NOMO-1 (cell line): ENCODE results near the gene CIAO1.
A peak's percentile ranks its signal among the peaks of the same experiment; 100 is the strongest.
"Not testable (repeated sequence)": the region's sequence is repeated elsewhere in the genome, so short reads cannot be mapped to it uniquely, and the experiment has no call there.

Experiments used
- DNase-seq, 2 experiments: peaks; one replicate each; lab custom pipeline; 2025; ENCODE audit not compliant: unreplicated experiment in 2 of 2; lab: John Stamatoyannopoulos, UW

CIAO1 gene

DNA sequence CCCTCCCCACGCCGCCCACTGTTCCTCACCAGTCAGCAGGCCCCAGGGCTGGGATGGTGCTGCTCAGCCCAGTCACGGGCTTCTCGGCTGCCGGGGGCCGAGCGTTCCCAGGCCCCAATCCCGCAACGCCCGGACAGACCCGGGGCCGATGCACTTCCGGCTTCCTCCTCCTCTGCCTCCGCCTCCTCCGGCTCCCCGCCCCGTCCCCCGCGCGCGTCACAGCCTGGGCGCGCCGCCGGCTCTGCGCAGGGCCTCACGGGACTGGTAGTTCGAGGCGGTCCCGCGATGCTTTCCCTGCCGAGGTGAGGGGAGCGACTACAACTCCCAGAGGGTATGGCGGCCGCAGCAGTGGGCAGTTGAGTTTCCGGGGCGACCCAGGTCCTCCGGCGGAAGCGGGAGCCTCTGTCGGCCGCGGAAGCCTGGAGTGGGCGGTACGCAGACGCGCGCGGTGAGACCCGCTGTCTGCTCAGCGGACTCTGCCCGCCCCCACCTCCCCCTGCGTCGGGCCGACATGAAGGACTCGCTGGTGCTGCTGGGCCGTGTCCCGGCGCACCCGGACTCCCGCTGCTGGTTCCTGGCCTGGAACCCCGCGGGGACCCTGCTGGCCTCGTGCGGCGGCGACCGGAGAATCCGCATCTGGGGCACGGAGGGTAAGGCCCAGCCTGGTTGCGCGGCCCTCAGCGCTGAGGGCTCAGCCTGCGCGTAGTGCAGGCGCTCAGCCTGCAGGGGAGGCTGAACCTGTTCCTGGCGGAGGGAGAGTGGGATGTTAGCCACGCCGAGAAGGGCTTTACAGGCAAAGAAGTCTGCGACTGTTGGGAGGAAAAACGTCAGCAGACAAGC is at the start of gene CIAO1, which contains the start of gene TMEM127:
TSS of gene CIAO1 (plus strand) at position 386 of the 840 bp plus-strand sequence. CDS start at position 512, 126 bp downstream.
TSS of gene TMEM127 (minus strand) at position 158 of the 840 bp plus-strand sequence. CDS start 616 bp downstream, outside the sequence.
- peak; percentile 98 for DNase-seq

DNA sequence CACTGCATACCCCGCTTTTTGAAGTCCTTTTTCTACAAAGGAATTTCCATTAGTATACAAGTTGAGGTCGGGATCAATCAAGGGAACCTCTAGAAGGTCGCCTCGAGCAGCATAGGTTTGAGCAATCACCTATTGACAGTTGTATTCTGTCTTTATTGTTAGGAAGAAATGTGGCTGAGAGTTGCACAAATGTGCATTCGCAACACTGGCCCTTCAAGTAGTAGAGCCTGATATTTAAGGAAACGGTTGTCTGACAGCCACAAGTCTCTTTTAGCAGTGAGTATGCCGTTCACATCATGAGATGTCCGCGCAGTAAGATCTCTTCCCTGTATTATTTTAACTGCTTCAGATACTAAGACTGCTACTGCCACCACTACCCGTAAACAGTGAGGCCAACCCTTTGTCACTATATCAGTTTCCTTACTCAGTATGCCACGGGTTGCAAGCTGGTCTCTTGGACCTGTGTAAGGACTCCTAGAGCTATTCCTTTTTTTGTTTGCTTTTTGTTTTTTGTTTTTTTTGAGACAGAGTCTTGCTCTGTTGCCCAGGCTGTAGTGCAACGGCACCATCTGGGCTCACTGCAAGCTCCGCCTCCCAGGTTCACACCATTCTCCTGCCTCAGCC is 47.4 kb upstream of the CIAO1 start:
- peak; percentile 25 to 74 for DNase-seq

DNA sequence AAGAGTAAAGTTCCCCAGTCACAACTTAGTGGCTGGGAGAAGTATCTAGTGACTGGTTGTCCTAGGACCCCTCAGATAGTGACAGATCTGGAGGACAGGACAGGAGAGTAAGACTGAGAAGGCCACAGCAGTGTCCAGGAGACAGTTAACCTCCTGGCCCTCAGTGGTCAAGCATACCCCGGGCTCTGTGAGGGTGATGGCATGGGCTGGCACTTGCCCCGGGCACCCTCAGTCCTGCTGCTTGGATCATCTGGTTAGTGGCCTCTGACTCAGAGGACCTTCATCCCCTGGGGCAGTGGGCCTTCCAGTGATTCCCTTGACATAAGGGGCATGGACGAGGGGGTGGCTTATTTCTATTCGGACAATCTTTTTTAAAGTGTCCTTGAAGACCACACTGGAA is 46.1 kb upstream of the CIAO1 start:
- not testable (repeated sequence) for DNase-seq

DNA sequence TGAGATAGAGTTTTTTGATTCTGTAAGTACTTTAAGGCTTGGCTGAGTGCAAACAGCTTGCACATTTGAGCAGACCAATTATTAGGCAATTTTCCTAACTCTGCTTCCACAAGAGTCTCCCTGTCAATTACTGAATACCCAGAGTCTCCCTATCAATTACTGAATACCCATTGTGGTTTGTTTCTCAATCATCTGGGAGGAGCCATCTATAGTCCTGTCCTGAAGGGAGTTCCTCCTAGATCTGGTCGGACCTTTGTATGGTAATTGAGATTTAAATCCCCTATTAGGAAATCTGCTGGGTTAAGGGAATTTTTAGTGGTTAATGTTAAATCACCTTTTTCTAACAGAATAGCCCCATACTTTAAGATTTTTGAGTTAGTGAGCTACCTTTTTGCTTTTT is 44.9 kb upstream of the CIAO1 start:
- peak in 1 of 2 experiments; percentile 64 for DNase-seq

DNA sequence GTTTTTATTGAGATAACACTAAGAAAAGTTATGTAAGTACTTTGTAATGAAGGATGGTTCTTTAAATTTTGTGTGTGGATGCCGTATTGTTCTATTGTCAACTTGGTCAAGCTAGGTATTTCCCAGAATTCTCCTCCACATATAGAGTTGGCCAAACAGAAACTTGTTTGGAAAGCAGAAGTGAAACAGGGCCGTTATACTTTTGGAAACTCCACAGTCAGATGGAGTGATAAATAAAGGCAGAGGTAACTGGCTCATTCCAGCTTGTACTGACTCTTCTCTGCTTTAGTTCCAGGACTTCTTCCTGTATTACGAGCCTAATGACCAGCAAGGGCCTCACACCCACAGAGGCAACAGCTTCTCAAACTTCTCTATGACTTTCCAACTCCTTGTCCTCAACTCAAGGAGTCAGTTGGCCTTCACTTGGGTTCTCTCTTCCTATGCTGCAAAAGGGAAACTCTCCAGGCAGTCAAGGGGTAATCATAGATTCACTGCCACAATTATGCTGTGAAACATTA is 41.0 kb upstream of the CIAO1 start:
- peak; percentile 82 to 96 for DNase-seq

DNA sequence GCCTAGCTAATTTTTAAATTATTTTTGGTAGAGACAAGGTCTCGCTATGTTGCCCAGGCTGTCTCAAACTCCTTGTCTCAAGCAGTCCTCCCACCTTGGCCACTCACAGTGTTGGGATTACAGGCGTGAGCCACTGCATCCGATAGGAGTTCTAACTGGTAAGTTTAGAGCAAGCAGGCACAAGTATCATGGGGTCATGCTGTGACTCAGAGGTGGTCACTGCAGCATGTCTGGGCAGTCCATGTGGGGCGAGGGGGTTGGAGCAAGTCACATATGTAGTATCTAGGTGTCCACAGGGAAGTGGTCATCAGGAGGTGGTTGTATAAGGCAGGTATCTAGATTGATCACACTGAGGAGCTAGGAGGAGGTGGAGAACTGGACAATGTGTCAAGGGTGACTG is 34.7 kb upstream of the CIAO1 start:
- DNase-seq: no peak

DNA sequence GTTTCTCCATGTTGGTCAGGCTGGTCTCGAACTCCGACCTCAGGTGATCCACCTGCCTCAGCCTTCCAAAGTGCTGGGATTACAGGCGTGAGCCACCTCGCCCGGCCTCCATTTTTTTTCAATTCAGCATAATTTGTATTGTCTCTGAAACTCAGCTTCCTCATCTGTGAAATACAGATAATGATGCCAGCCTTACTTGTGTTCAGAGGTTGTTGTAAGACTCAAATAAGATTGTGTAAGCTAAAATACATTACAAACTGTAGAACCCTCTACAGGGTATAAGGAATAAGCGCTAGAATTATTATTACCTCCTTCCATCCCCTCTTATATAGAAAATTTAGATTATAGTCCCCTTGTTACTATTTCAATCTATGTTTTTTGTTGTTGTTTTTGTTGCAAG is 32.6 kb upstream of the CIAO1 start:
- peak; percentile 51 to 70 for DNase-seq

DNA sequence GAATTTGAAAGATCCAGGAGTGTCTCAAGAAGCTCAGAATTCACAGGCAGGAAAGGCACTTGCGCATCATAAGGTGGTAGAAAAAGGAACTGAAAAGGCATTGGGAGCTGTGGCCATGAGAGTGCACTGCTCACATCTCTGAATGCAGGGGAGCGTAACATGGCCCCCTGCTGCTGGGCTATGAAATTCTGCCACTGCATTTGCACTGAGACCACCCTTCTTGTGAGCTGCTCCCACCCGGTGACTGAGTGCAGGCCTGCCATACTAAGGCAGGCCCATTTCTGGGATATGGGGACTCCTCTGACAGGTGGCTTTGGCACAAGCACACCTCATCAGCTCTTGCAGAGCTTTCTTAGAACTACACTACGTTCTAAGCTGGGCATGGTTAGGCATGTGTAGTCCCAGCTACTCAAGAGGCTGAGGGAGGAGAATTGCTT is 32.1 kb upstream of the CIAO1 start:
- DNase-seq: peak; percentile 65 to 77

DNA sequence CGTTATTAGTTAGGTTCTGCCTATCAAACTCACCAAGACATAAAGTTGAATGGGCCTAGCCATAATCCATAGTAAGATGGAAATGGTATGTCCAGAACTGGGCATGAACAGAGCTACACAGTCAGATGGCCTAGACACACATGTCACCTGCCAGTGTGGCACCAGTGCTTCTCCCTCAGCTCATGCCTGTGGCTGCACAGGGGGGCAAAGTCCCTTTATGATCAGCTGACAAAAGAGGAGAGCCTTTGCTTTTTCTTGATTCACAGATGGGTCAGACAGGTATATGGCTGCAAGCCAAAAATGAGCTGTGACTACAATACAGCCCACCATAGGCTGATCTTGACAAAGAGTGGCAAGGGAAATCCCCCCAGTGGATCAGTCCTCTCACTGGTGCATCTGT is 29.1 kb upstream of the CIAO1 start:
- DNase-seq: no peak

DNA sequence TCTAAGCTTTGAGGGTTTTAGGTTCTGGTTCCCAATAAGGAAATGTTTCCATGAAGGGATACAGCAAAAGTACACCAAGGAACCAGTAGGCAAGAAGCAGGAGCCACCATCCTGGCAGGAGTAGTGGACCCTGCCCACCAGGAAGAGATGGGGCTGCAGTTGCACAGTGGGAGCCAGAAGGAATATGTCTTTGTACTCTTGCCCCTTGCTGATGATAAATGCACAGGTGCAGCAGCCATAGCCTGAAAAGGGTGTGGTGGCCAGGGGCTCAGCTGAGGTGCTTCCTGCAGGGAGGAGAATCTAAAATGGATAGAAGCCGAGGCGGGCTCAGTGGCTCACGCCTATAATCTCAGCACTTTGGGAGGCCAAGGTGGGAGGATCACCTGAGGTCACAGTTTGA is 27.8 kb upstream of the CIAO1 start:
- DNase-seq: no peak

DNA sequence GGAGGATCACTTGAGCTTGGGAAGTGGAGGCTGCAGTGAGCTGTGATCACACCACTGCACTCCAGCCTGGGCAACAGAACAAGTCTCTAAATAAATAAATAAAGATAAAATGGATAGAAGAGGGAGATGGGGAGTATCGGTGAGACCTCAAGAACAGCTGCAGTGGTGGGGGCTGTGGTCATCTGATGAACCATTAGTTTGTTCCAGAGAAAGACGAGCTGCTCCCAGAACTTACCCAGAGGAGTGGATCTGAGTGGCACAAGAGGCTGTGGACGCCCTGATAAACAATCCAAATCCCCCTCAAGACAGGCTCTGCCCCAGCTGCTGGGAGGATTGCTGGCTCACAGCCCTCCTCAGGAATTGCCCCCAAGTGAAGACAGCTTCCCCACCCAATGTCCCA is 26.9 kb upstream of the CIAO1 start:
- no peak for DNase-seq

DNA sequence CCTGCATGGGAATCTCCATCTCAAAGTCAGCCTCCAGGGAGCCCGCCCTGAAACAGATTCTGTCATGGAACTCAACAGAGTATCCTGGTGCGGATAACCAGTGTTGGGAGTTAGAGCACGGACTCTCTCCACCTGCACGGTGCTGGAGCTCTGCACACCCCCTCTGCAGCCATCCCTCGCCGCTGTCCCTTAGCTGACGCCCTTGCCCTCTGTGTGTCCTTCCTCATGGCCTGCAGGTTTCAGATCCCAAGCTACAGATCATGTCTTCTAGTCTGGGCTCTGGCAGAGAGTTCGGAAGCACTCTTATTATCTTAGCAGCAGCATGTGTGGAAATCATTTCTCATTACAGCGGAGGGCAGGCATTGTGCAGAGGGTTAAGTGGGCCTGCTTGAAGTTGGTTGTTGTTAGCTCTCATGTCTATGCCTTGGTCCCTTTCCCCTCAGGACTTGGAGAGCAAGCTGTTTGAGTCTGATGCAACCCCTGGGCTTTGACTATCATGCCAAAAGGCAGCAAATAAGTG is 26.2 kb upstream of the CIAO1 start:
- DNase-seq: no peak

DNA sequence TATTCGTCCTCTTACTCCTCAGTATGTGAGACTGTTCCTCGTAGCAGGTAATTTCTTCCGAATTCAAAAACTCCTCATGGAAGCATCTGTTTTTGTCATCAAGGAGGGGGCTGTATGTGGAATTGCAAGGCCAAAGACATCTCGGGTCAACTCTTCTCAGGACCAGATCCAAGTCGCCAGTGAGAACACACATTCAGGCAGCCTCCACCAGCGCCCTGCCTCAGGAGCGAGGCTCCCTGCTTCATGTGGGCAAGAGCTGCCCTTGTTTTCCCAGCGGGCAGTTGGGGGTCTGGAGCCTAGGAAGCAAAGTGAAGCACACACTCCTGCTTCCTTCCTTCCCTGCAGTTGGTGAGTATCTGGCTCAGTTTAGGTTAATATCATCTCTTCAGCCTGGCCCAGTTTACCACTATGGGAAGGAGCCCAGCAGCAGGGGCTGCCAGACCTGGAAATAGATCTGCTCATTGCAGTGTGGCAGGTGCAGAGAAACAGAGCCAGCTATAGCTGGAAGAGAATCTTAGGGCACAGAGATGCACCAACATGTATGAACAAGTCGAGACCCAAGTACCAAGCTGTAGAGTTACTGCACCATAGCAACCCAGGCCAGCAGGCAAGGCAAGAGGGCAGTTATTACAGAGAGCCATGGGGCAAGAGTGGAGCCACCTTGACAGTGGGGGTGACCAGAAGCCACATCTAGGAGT is 25.5 kb upstream of the CIAO1 start:
- no peak for DNase-seq

DNA sequence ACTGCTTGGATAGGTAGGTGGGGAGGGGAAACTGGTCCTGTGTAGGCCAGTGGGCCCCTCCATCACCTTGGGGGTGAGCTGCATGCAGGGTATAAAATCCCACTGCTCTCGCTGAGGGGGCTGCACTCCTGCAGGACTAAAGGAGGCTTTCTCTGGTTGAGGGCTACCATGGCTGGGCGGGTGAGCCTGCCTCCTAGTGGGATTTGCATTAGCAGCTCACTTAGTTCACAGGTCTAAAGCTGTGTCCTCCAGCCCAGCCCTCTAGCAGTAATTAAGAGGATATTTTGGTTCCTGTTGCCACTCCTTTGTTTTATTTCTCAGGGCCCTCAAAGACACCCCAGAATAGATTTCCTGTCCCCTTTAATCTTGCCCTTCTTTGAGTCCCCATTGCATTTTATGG is 24.8 kb upstream of the CIAO1 start:
- peak; percentile 18 to 35 for DNase-seq

DNA sequence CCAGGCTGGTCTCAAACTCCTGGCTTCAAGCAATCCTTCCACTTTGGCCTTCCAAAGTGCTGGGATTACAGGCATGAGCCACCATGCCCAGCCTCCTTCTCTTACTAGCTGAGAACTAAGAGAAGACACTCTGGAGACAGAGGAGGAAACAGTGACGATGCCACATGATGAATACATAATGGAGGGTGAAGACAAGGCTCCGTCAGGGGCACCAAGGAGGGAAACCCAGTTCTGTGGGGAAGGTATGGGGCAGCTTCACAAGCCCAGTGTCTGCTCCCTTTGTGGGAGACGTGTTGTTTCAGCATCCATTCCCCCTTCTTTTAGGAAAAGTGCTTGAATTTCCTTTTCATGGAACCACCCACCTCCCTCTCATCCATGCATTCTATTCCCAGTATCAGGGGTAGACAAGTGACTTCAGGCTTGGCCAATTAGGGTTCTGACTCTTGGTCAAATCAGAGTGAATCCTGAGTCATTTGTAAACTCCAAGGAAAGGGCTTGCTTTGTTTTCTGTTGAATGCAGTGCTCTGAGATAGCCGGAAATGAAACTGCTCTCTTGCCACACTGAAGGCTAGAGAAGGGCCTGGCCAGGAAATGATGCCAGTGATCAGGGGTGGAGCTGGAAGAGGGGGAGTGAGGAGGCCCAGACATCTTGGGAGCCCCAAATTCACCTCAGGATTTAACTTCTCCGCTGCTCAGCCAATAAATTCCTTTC is 24.0 kb upstream of the CIAO1 start:
- peak; percentile 88 to 94 for DNase-seq

DNA sequence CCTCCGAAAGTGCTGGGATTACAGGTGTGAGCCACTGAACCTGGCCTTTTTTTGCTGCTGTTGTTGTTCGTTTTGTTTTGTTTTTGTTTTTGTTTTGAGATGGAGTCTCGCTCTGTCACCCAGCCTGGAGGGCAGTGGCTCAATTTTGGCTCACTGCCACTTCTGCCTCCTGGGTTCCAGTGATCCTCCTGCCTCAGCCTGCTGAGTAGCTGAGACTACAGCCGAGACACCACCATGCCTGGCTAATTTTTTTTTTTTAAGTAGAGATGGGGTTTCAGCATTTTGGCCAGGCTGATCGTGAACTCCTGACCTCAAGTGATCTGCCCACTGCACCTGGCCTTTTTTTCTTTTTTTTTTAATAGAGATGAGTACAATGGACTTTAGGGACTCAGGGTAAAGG is 22.2 kb upstream of the CIAO1 start:
- DNase-seq: no peak

DNA sequence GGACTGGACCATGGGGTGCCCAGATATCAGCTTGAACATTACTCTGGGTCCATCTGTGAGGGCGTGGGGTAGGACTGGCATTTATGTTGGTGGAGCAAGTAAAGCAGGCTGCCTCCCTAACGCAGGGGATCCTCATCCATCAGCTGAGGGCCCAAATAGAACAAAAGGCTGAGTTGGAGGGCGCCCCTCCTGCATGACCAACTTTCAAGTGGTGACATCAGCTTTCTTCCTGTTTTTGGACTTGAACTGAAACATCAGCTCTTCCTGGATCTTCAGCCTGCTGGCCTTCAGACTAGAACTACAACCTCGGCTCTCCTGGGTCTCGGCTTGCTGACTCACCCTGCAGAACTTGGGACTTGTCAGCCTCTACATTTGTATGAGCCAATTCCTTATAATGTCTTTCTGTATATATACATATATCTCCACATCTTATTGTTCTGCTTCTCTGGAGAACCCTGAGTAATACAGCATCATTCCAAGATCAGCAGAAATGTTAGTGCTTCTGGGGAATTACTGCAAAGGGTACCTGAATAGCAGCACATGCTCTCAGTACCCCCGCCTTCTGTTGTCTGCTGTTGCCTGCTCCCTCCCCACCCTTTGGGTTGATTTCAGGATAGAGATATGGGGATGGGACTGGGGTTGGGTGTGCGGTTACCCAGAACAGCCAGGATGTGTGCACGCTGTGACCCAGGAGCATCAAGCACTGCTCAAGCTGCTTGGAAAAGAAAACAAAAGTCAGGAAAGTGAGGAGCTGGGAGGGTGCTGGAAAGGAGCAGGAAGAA is 20.2 kb upstream of the CIAO1 start:
- peak; percentile 59 to 87 for DNase-seq

DNA sequence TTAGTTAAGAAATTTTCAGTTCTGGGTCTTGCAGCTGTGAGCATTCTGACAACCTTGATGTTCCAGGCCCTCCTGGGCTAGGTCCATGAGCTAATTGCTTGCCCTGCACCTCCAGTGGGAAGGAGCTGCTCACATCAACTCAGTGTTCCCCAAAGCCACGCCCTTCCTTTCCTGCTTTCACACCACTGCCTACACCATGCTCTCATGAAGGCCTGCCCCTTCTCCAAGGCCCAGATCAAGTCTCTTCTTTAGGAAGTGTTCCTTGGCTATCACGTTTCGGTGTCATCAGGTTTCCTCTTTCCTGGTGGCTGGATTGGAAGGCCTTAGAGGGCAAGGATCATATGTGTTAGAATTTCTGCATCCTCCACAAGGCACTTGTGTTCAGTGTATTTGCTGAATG is 19.0 kb upstream of the CIAO1 start:
- DNase-seq: no peak

DNA sequence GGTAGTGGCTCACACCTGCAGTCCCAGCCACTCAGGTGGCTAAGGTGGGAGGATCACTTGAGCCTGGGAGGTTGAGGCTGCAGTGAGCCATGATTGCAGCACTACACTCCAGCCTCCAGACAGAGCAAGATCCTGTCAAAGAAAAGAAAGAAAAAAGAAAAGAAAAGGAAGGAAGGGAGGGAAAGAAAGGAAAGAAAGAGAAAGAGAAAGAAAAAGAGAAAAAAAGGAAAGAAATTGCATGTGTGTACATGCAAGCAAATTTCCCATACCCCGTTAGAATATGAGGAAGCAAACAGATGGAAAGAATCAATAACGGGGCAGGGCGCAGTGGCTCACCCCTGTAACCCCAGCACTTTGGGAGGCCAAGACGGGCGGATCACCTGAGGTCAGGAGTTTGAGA is 18.1 kb upstream of the CIAO1 start:
- no peak for DNase-seq

DNA sequence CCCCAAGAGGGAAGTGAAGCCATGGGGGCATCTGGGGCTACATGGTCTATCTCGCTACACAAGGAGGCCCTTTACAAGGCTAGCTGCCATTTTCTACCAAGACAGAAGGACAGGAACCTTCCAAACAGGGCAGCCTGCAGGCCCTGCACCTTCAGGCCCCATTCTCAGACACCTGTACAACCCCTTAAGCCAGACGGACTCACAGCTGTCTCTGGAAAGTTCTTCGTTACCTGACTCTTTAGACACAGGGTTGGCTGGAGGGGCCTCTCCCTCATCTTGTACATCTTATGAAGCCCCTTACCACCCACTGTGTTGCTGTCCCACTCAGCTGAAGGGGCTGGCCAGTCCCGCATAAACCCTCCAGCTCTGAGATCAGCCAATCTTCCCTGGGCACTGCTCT is 17.4 kb upstream of the CIAO1 start:
- DNase-seq: no peak
